Right atrium auricular region (tissue), 2 donors: ENCODE data around the gene ULK1. TPM values are rescaled to one million over a fixed set of nuclear protein-coding genes. Genes with fewer than 3 reads are reported as not detected.
"Not testable (repeated sequence)": the region's sequence is repeated elsewhere in the genome, so short reads cannot be mapped to it uniquely, and the experiment has no call there.

Experiments
- DNase-seq: peaks from one replicate; pipeline ENCODE4 v3.0.0-alpha.2; 2019; ENCODE audit warnings: low spot score
- H3K27ac ChIP-seq, 2 donors: fragments of 200-600 bp; sonication (generic); 1 replicate in 1 of 2; 2 replicates in 1 of 2; pipeline ENCODE4 v1.5.1; 2016 to 2019
- H3K27me3 ChIP-seq, 2 donors: fragments of 200-600 bp; sonication (generic); one replicate each; pipeline versions ENCODE4 v1.5.1 to v1.6.0; 2017 to 2019
- H3K36me3 ChIP-seq: fragments of 200-600 bp; sonication (generic); one replicate; pipeline ENCODE4 v1.5.1; 2016
- H3K4me1 ChIP-seq, 2 donors: fragments of 200-600 bp; sonication (generic); one replicate each; pipeline versions ENCODE4 v1.5.1 to v1.6.0; 2017 to 2019
- H3K4me3 ChIP-seq, 2 donors: fragments of 200-600 bp; sonication (generic); 1 replicate in 1 of 2; 2 replicates in 1 of 2; pipeline ENCODE4 v1.5.1; 2017 to 2019; ENCODE audit warnings: mild to moderate bottlenecking in 1 of 2, moderate library complexity in 1 of 2
- H3K9me3 ChIP-seq, 2 donors: fragments of 200-600 bp; sonication (generic); one replicate each; pipeline ENCODE4 v1.5.1; 2019
- CTCF ChIP-seq, 2 donors: fragments of 200-600 bp; sonication (generic); IDR thresholded peaks; one replicate each; pipeline ENCODE4 v1.5.1; 2019; ENCODE audit warnings: antibody characterized with exemption in 2 of 2
- total RNA-seq, 2 donors: library from RNA; depleted of rRNA; stranded (reverse); fragments of >200 nt; gene quantifications; one replicate each; pipeline ENCODE4 v1.1.0, GENCODE V29; 2016

Gene ULK1
- total RNA-seq, 2 donors from 2014 or later, result 16.2 to 23.4 TPM

- Histone ChIP-seq H3K36me3 (no peaks in the 10 kb centered on the region), H3K27me3 (no peaks in the 10 kb centered on the region), H3K27ac (no peak overlapping the region), H3K9me3 (no peaks in the 10 kb centered on the region), H3K4me3 (no peak overlapping the region), H3K4me1 (no peaks in the 10 kb centered on the region)
- no peak for TF ChIP-seq CTCF (IDR thresholded peaks at IDR 0.05)
- no peak for DNase-seq
These were observed 24.5 kb upstream of the ULK1 start for GRCh38 chr12:131869871-131870418.

GRCh38 chr12:131871677-131872076 is 22.7 kb upstream of the ULK1 start:
- Histone ChIP-seq H3K27ac (no peak overlapping the region), H3K36me3 (no peaks in the 10 kb centered on the region), H3K4me3 (no peak overlapping the region), H3K27me3 (no peaks in the 10 kb centered on the region), H3K9me3 (no peaks in the 10 kb centered on the region), H3K4me1 (no peaks in the 10 kb centered on the region)
- TF ChIP-seq CTCF (IDR thresholded peaks at IDR 0.05), result no peak
- no peak for DNase-seq

GRCh38 chr12:131872154-131873051 is 22.0 kb upstream of the ULK1 start:
- no peaks in the 10 kb centered on the region for H3K4me1 ChIP-seq
- no peak overlapping the region for H3K4me3 ChIP-seq
- no peaks in the 10 kb centered on the region for H3K27me3 ChIP-seq
- TF ChIP-seq CTCF (IDR thresholded peaks at IDR 0.05), result no peak
- no peak for DNase-seq
- H3K9me3 ChIP-seq, result no peaks in the 10 kb centered on the region
- H3K36me3 ChIP-seq, result no peaks in the 10 kb centered on the region
- no peak overlapping the region for H3K27ac ChIP-seq

GRCh38 chr12:131873293-131873692 is 21.1 kb upstream of the ULK1 start:
- no peak overlapping the region for H3K4me3 ChIP-seq
- TF ChIP-seq CTCF (IDR thresholded peaks at IDR 0.05), result no peak

GRCh38 chr12:131874972-131875371 is 19.4 kb upstream of the ULK1 start:
- H3K36me3 ChIP-seq, H3K9me3 ChIP-seq, H3K27me3 ChIP-seq, DNase-seq, H3K4me3 ChIP-seq, H3K27ac ChIP-seq, H3K4me1 ChIP-seq: not testable (repeated sequence)

More at GRCh38 chr12:131873293-131873692, 21.1 kb upstream of the ULK1 start:
- DNase-seq, result no peak
- Histone ChIP-seq H3K27ac (no peak overlapping the region), H3K9me3 (no peaks in the 10 kb centered on the region), H3K36me3 (no peaks in the 10 kb centered on the region), H3K4me1 (no peaks in the 10 kb centered on the region), H3K27me3 (no peaks in the 10 kb centered on the region)

GRCh38 chr12:131877216-131877615 is 17.2 kb upstream of the ULK1 start:
- H3K9me3 ChIP-seq, H3K4me1 ChIP-seq, H3K4me3 ChIP-seq, H3K27me3 ChIP-seq, H3K27ac ChIP-seq, DNase-seq, H3K36me3 ChIP-seq: not testable (repeated sequence)

- not testable (repeated sequence) for H3K36me3 ChIP-seq, H3K4me3 ChIP-seq, DNase-seq, H3K9me3 ChIP-seq, H3K27me3 ChIP-seq, H3K4me1 ChIP-seq, H3K27ac ChIP-seq
These were observed 16.0 kb upstream of the ULK1 start for GRCh38 chr12:131878436-131878835.
